VCaP (cell line): ENCODE data around the gene GKN1.
A peak's percentile ranks its signal among the peaks of the same experiment; 100 is the strongest.

Experiments
- H3K27ac ChIP-seq: fragments of 450-650 bp; 2 replicates; pipeline ENCODE4 v1.5.1; 2017
- TF ChIP-seq, protein P1 (sequence below): fragments of 450-650 bp; conservative IDR thresholded peaks from 2 replicates; pipeline ENCODE4 v1.5.1; 2017; ENCODE audit warnings: mild to moderate bottlenecking, moderate library complexity

Gene GKN1

DNA sequence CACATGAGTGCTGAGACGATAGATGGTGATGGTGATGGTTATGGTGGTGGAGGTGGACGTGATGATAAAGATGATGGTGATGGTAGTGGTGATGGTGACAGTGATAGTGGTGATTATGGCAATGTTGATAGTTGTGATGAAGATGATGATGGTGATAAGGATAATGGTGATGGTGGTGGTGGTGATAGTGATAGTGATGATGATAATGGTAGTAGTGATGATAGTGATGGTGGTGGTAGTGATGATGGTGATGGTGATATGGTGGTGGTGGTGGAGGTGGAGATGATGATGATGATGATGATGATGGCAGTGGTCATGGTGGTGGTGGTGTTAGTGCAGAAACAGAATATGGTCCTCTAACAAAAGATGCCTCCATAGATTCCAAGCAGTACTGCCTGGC, 48.8 kb downstream of the GKN1 start:
- H3K27ac ChIP-seq = no peak overlapping the region
- TF ChIP-seq, protein P1, sequence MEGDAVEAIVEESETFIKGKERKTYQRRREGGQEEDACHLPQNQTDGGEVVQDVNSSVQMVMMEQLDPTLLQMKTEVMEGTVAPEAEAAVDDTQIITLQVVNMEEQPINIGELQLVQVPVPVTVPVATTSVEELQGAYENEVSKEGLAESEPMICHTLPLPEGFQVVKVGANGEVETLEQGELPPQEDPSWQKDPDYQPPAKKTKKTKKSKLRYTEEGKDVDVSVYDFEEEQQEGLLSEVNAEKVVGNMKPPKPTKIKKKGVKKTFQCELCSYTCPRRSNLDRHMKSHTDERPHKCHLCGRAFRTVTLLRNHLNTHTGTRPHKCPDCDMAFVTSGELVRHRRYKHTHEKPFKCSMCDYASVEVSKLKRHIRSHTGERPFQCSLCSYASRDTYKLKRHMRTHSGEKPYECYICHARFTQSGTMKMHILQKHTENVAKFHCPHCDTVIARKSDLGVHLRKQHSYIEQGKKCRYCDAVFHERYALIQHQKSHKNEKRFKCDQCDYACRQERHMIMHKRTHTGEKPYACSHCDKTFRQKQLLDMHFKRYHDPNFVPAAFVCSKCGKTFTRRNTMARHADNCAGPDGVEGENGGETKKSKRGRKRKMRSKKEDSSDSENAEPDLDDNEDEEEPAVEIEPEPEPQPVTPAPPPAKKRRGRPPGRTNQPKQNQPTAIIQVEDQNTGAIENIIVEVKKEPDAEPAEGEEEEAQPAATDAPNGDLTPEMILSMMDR = no peak

DNA sequence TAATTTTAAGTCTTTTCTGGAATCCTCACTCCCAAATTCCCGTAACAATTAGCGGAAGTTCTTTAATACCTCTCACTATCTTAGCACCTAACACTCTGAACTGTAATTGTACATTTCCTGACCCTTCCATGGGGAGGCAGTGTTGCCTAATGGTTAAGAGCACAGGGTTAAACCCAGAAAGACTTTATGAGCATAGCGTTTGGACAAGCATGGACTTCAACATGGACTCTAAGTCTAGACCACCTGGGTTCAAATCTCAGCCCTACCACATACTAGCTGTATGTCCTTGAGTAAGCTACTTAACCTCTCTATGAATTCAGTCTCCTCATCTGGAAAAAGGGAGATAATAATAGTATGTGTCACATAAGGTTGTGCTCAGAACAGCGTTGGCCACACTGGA, 51.6 kb downstream of the GKN1 start:
- TF ChIP-seq, protein P1 = peak; percentile 72
- no peak overlapping the region for H3K27ac ChIP-seq

DNA sequence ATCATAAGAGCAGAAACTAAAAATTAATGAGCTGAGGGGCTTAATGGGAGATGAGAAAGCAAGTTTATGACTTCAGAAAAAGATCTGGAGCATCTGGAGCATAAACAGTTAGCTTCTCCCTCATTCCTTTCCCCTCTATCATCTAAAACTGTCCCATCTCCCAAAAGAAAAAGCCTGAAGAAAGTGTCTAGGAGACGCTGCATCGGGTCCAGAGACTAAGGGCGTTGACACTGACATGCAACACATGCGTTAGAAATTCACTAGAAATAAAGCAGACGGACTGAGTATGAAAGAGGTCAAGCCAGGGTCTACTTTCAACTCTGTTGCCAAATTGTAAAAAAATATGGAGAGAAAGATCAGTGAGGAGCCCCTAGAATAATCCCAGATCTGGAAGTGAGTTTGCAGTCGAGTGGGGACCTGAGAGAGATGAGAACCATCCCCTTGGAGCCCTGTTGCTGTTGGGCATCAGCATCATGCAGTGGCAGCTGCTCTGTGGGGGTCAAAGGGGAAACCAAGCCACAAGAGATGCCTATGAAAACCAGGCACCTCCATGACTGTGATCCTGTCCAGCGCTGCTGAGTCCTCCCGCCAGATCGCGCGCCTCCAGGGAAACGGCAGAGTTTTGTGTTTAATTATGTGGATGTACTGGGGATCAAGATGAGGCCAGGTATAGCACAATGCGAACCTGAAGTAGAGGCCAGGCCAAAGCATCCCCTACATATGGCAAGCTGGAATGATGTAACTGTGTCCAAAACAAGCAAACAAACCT, 52.4 kb downstream of the GKN1 start:
- TF ChIP-seq, protein P1 = no peak
- no peak overlapping the region for H3K27ac ChIP-seq
